B cell (primary cell): ENCODE measurements around the gene MRPL18.

ENCODE experiments used
- EZH2 ChIP-seq: IDR thresholded peaks from 2 replicates; pipeline ENCODE4 v1.6.1; 2012; ENCODE audit warnings: borderline replicate concordance, low read depth, mild to moderate bottlenecking, moderate library complexity, low read length; ENCODE audit not compliant: insufficient read depth, poor library complexity, severe bottlenecking
- TF ChIP-seq, protein P1 (sequence below): fragments of 200-600 bp; IDR thresholded peaks from one replicate; pipeline ENCODE4 v1.8.0; 2022; ENCODE audit warnings: antibody characterized with exemption, mild to moderate bottlenecking

DNA sequence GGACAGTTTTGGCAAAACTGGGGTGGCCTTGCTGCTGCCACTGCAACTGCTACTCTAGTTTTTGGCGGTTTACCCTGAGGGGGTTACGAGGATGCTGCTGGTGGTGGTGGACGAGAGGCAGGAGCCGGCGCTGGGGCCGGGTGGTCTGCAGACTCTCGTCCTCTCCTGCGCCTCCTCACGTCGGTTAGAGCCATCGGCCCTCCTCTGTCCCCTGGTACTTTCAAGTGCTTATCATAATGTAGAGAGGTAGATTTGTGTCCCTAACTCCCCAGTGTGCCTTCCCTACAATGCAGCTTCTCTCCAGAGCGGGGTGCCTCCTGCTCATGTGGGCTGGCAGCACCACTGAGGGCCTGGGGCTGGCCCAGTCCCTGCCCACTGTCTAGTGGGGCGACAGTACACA lies 35.7 kb downstream of the MRPL18 start:
- TF ChIP-seq, protein P1, sequence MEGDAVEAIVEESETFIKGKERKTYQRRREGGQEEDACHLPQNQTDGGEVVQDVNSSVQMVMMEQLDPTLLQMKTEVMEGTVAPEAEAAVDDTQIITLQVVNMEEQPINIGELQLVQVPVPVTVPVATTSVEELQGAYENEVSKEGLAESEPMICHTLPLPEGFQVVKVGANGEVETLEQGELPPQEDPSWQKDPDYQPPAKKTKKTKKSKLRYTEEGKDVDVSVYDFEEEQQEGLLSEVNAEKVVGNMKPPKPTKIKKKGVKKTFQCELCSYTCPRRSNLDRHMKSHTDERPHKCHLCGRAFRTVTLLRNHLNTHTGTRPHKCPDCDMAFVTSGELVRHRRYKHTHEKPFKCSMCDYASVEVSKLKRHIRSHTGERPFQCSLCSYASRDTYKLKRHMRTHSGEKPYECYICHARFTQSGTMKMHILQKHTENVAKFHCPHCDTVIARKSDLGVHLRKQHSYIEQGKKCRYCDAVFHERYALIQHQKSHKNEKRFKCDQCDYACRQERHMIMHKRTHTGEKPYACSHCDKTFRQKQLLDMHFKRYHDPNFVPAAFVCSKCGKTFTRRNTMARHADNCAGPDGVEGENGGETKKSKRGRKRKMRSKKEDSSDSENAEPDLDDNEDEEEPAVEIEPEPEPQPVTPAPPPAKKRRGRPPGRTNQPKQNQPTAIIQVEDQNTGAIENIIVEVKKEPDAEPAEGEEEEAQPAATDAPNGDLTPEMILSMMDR: no peak
- TF ChIP-seq EZH2: no peak
